CD14-positive monocyte (primary cell): ENCODE data around the gene PBX4. TPM values are rescaled to one million over a fixed set of nuclear protein-coding genes. Genes with fewer than 3 reads are reported as not detected.

Source experiments
- DNase-seq, 3 donors: peaks; one replicate each; pipeline ENCODE4 v3.0.0-alpha.2; 2011 to 2022
- H2AFZ ChIP-seq: 2 replicates; pipeline ENCODE4 v1.6.0; 2012; ENCODE audit warnings: mild to moderate bottlenecking, low read depth, low read length, inconsistent platforms; ENCODE audit not compliant: insufficient read depth, poor library complexity, severe bottlenecking
- H3K27ac ChIP-seq, 2 donors: 1 replicate in 1 of 2; 2 replicates in 1 of 2; pipeline ENCODE4 v1.5.1; 2012 to 2013; ENCODE audit warnings: low read length in 2 of 2, control low read depth in 1 of 2, inconsistent platforms in 1 of 2, low read depth in 1 of 2, mild to moderate bottlenecking in 1 of 2
- H3K27me3 ChIP-seq, 2 donors: one replicate each; pipeline versions ENCODE4 v1.6.0 to v1.6.1; 2011 to 2013; ENCODE audit warnings: low read length in 2 of 2; ENCODE audit not compliant: control insufficient read depth in 2 of 2, insufficient read depth in 2 of 2
- H3K36me3 ChIP-seq, 2 donors: replicated peaks in 1 of 2; 1 replicate in 1 of 2; 2 replicates in 1 of 2; pipeline versions ENCODE4 v1.5.1 to v1.6.1; 2012 to 2013; ENCODE audit warnings: low read length in 2 of 2, control low read depth in 1 of 2, inconsistent platforms in 1 of 2, mild to moderate bottlenecking in 1 of 2; ENCODE audit not compliant: insufficient read depth in 2 of 2, control insufficient read depth in 1 of 2
- H3K4me1 ChIP-seq, 2 donors: 1 replicate in 1 of 2; 2 replicates in 1 of 2; pipeline versions ENCODE4 v1.5.1 to v1.6.1; 2012 to 2013; ENCODE audit warnings: low read length in 2 of 2, control low read depth in 1 of 2, inconsistent platforms in 1 of 2, mild to moderate bottlenecking in 1 of 2, moderate library complexity in 1 of 2; ENCODE audit not compliant: insufficient read depth in 2 of 2, control insufficient read depth in 1 of 2
- H3K4me2 ChIP-seq: replicated peaks from 2 replicates; pipeline ENCODE3; 2012; ENCODE audit warnings: low read length, moderate library complexity, mild to moderate bottlenecking; ENCODE audit not compliant: poor library complexity, severe bottlenecking; ENCODE audit errors: extremely low read depth
- H3K4me3 ChIP-seq, 3 experiments: fragments of 200-600 bp in 1 of 3; sonication (generic) in 1 of 3; replicated peaks in 1 of 3; 1 replicate in 2 of 3; 2 replicates in 1 of 3; pipeline ENCODE4 v1.5.1; 2011 to 2013; ENCODE audit warnings: low read length in 3 of 3, mild to moderate bottlenecking in 3 of 3, control low read depth in 2 of 3, low read depth in 2 of 3, inconsistent platforms in 1 of 3, moderate library complexity in 1 of 3
- H3K79me2 ChIP-seq: 2 replicates; pipeline ENCODE4 v1.6.0; 2012; ENCODE audit warnings: mild to moderate bottlenecking, control low read depth, inconsistent platforms, low read length, moderate library complexity; ENCODE audit not compliant: insufficient read depth
- H3K9ac ChIP-seq: 2 replicates; pipeline ENCODE4 v1.6.0; 2017; ENCODE audit warnings: low read length, mild to moderate bottlenecking; ENCODE audit not compliant: insufficient read depth, poor library complexity, severe bottlenecking
- H3K9me3 ChIP-seq, 2 donors: replicated peaks in 1 of 2; 1 replicate in 1 of 2; 2 replicates in 1 of 2; pipeline versions ENCODE4 v1.5.1 to v1.6.1; 2012 to 2013; ENCODE audit warnings: low read length in 2 of 2, control low read depth in 1 of 2; ENCODE audit not compliant: control insufficient read depth in 1 of 2, insufficient read depth in 1 of 2
- H4K20me1 ChIP-seq: 2 replicates; pipeline ENCODE4 v1.6.0; 2012; ENCODE audit warnings: mild to moderate bottlenecking, low read length, control low read depth, moderate library complexity; ENCODE audit not compliant: insufficient read depth
- H3K27ac Mint-ChIP-seq, 7 donors: one replicate each; pipeline ENCODE4 v1.8.0; 2020; ENCODE audit warnings: mild to moderate bottlenecking in 7 of 7, mixed read lengths in 7 of 7, moderate library complexity in 6 of 7, inconsistent platforms in 2 of 7
- H3K27me3 Mint-ChIP-seq, 3 donors: one replicate each; pipeline ENCODE4 v1.8.0; 2021 to 2022; ENCODE audit warnings: low read depth in 3 of 3, mild to moderate bottlenecking in 3 of 3, mixed read lengths in 3 of 3, moderate library complexity in 3 of 3, inconsistent platforms in 1 of 3
- H3K36me3 Mint-ChIP-seq, 2 donors: one replicate each; pipeline ENCODE4 v1.8.0; 2020; ENCODE audit warnings: mixed read lengths in 2 of 2, inconsistent platforms in 1 of 2, mild to moderate bottlenecking in 1 of 2
- H3K4me1 Mint-ChIP-seq: one replicate; pipeline ENCODE4 v1.8.0; 2020; ENCODE audit warnings: mild to moderate bottlenecking, mixed read lengths
- H3K4me3 Mint-ChIP-seq, 2 donors: one replicate each; pipeline ENCODE4 v1.8.0; 2020; ENCODE audit warnings: mild to moderate bottlenecking in 2 of 2, mixed read lengths in 2 of 2, moderate library complexity in 1 of 2
- H3K9me3 Mint-ChIP-seq, 7 donors: one replicate each; pipeline ENCODE4 v1.8.0; 2020 to 2022; ENCODE audit warnings: mixed read lengths in 7 of 7, mild to moderate bottlenecking in 6 of 7, moderate library complexity in 6 of 7, inconsistent platforms in 2 of 7
- CTCF ChIP-seq: fragments of 200-600 bp; IDR thresholded peaks from one replicate; pipeline ENCODE4 v1.8.0; 2022; ENCODE audit warnings: antibody characterized with exemption, mild to moderate bottlenecking
- WGBS: methylation state at CpG from one replicate; pipeline ENCODE4 v1.1.5; 2013; ENCODE audit warnings: missing lambda C conversion rate; ENCODE audit not compliant: insufficient coverage; 5-methylcytosine and 5-hydroxymethylcytosine counted together
- intact Hi-C, 2 donors: fragments of 100-400 bp; cut with micrococcal nuclease; formaldehyde crosslinking; loops; one replicate each; pipeline versions ENCODE4 v1.15.0 to v1.15.1; 2023
- polyA plus RNA-seq, 3 donors: library from polyadenylated mRNA; depleted of rRNA in 1 of 3; unstranded in 2 of 3; stranded (reverse) in 1 of 3; fragments of 300-500 nt in 2 of 3; fragments of >200 nt in 1 of 3; fragmentation: Illumina TruSeq in 2 of 3; gene quantifications; 1 replicate in 2 of 3; 2 replicates in 1 of 3; pipeline ENCODE4 v1.2.3, GENCODE V29; 2012 to 2021

The PBX4 gene
- polyA plus RNA-seq, 3 donors: 2.4 TPM; not detected in 2

- H3K27ac ChIP-seq: no peak within 1 kb of the TSS
- TF ChIP-seq CTCF: no peak
- no peak within 1 kb of the TSS for H3K27ac Mint-ChIP-seq
- H3K9ac ChIP-seq: no peak within 1 kb of the TSS
- peaks cover 9 to 16% of the 10 kb centered on the region in 2 donors for H3K9me3 ChIP-seq
- H3K4me1 Mint-ChIP-seq: peaks cover 34% of the 10 kb centered on the region
- H3K4me1 ChIP-seq: peaks cover 33 to 39% of the 10 kb centered on the region in 2 donors
- no peaks in the 10 kb centered on the region for H3K36me3 ChIP-seq
- peak within 1 kb of the TSS in 1 of 2 donors; percentile 80 for H3K4me3 Mint-ChIP-seq
- peaks cover 0 to 2% of the 10 kb centered on the region in 2 donors for H3K36me3 Mint-ChIP-seq
- H3K4me3 ChIP-seq: no peak within 1 kb of the TSS
- DNase-seq: no peak
- H4K20me1 ChIP-seq: no peaks in the 10 kb centered on the region
- peaks cover 0 to 29% (median 21%) of the 10 kb centered on the region in 7 donors for H3K9me3 Mint-ChIP-seq
- no peak within 1 kb of the TSS for H2AFZ ChIP-seq
- peaks cover 8 to 43% of the 10 kb centered on the region in 2 donors for H3K27me3 ChIP-seq
- intact Hi-C loops: loop anchor here in 1 of 2 donors (10.0 kb wide), 1 partner anchor 237 kb away; no protein-coding TSS in a partner anchor
- H3K27me3 Mint-ChIP-seq: peaks cover 37 to 59% (median 53%) of the 10 kb centered on the region in 3 donors
- no peak within 1 kb of the TSS for H3K4me2 ChIP-seq
- 6% methylated on average over 51 of the region's 56 CpGs for WGBS
- H3K79me2 ChIP-seq: no peaks in the 10 kb centered on the region
Measured at GRCh38 chr19:19538061-19538784, 80.3 kb downstream of the PBX4 start, which contains the start of gene CILP2. Gene CILP2, plus strand, starts transcription at chr19:19538265. Its CDS starts 85 bp downstream, at chr19:19538350.

DNA sequence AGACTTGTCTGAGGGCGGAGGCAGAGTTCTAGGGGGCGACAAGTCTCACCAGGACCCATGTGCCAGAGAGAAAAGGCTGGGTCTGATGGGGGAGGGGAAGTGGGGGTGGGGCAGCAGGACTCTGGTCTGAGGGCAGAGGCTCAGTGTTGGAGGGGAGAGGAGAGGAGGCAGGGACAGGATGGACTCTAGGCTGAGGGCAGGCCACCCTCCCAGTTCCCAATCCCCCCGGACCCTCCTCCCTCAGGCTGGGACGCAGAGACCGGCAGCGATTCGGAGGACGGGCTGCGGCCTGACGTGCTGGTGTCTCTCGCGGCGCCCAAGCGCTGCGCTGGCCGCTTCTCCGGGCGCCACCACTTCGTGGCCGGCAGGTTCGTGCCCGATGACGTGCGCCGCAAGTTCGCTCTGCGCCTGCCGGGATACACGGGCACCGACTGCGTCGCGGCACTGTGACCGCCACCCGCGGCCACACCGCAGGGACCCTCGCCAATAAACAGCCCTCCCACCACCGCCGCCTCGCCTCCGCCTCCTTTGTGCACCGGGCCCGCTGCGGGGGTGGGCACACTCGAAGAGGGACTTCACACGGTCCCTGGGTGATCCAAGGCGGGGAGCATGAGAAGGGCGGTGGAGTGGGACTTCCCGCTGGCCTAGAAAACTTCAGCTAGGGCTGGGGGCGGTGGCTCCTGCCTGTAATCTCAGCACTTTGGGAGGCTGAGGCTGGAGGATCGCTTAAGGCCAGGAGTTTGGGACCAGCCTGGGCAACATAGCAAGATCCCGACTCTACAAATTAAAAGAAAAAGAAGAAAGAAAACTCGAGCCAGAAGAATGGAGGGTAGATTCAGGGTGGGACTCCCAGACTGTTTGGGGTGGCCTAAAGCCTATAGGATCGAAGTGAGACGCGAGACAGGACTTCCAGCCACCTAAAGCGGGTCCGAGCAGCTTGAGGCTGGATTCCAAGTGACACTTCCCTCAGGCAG is 81.1 kb downstream of the PBX4 start:
- peak overlapping the region in 1 of 7 donors; percentile 69 for H3K27ac Mint-ChIP-seq
- Histone ChIP-seq H3K79me2 (no peaks in the 10 kb centered on the region), H3K4me3 (no peak overlapping the region), H3K27me3 (peaks cover 8 to 43% of the 10 kb centered on the region in 2 donors), H3K9me3 (peaks cover 9 to 16% of the 10 kb centered on the region in 2 donors), H2AFZ (no peak overlapping the region), H3K36me3 (no peaks in the 10 kb centered on the region), H3K9ac (no peak overlapping the region), H3K4me2 (no peak overlapping the region), H3K27ac (no peak overlapping the region), H4K20me1 (no peaks in the 10 kb centered on the region), H3K4me1 (peaks cover 27 to 30% of the 10 kb centered on the region in 2 donors)
- intact Hi-C loops: loop anchor here in 1 of 2 donors (10.0 kb wide), 1 partner anchor 237 kb away; no protein-coding TSS in a partner anchor
- peak overlapping the region in 1 of 2 donors; percentile 82 for H3K4me3 Mint-ChIP-seq
- no peak for TF ChIP-seq CTCF
- 45% methylated on average over 45 of the region's 59 CpGs for WGBS
- H3K27me3 Mint-ChIP-seq: peaks cover 37 to 58% (median 55%) of the 10 kb centered on the region in 3 donors
- H3K9me3 Mint-ChIP-seq: peaks cover 0 to 29% (median 21%) of the 10 kb centered on the region in 7 donors
- peaks cover 0 to 2% of the 10 kb centered on the region in 2 donors for H3K36me3 Mint-ChIP-seq
- peaks cover 28% of the 10 kb centered on the region for H3K4me1 Mint-ChIP-seq
- DNase-seq: no peak
